ENCODE data around the gene TTLL1.
"Not testable (repeated sequence)": the region's sequence is repeated elsewhere in the genome, so short reads cannot be mapped to it uniquely, and the experiment has no call there.

Gene TTLL1

DNA sequence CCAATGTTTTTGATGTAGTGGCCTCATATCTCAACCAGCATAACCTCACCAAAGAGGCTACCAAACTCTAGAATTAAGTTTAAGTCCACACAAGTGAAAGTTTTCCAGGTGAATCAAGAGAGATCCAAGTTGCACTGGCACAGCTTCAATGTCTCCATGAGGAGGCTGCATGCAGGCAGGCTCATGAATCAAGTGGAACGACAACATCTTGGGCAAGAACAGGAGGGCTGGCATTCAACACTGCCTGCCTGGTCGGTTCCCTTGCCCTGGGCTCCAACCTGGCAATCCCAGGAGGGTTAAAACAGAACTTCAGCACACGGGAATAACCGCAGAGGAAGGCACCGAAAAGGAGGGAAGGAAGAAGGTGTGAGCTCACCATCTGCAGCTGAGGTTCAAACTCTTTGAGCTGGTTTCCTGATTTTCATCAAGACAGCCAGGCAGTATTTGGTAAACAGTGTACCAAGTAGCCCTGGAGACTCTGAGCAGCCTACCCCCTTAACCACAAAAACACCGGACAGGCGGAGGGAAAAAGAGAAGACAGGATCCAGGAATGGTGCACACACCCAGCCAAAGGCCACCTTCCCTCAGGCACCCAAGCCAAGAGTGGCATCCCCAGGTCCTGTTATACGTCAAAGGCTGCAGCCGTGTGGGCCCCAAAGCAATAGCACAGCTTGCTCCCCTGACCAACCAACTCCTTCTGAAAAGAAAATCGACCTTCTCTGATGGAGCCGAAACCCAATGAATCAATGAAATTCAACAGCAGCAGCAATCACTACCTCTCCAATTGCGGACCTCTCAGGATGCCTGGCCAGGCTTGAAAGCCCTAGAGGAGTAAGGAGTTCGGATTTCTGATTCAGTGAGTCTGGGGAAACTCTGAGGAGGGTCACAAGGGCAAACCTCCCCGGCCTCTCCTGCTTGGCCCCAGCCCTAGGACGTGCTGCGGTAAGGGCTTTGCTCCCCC is 75.6 kb downstream of the TTLL1 start:
- DNase-seq (ENCODE audit: low read depth) = no peak

DNA sequence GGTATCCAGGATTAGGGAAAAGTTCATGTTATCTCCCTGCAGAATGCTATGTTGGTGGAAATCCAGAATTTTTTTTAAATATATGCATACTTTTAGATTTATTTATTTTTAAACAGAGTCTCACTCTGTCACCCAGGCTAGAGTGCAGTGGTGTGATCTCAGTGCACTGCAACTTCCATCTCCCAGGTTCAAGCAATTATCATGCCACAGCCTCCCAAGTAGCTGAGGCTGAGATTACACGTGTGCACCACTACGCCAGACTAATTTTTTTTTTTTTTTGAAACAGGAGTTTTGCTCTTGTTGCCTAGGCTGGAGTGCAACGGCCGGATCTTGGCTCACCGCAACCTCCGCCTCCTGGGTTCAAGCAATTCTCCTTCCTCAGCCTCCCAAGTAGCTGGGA is 76.8 kb downstream of the TTLL1 start:
- DNase-seq (ENCODE audit: low read depth) = no peak

DNA sequence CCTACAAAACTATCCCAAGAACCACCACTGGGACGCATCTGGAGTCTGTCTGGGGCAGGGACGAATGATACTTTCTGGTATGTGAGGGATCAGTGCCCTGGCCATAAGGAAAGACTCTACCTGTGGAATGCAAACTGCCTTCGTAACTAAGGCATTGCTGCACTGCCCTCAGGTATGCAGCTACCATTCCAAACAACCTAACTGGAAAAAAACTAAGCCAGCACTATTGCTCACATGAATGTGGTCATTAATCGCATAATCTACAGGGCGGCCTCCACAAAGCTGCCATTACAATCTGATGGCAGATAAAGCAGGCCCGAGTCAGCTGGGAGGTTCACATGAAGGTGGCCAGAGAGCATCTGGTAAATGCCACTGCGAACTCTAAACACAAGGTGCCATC is 78.1 kb downstream of the TTLL1 start:
- DNase-seq (ENCODE audit: low read depth) = no peak

DNA sequence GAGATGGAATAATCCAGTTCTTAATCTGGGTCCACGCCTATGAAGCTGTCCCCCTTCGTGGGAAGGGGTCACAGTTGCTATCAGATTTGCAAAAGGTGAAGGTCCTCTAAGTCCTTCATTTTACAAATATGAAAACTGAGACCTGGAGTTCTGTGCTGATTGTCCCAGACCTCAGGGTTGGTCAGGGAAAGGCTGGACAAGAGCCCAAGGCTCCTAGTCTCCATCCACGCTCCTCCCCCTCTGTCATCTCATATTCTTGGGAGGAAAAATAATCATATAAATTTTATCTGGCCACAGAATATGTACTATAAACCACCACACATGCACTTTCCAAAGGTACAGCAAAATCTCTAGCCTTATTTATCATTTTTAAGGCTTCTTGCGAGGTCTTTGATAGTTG is 79.7 kb downstream of the TTLL1 start:
- DNase-seq (ENCODE audit: low read depth) = no peak

DNA sequence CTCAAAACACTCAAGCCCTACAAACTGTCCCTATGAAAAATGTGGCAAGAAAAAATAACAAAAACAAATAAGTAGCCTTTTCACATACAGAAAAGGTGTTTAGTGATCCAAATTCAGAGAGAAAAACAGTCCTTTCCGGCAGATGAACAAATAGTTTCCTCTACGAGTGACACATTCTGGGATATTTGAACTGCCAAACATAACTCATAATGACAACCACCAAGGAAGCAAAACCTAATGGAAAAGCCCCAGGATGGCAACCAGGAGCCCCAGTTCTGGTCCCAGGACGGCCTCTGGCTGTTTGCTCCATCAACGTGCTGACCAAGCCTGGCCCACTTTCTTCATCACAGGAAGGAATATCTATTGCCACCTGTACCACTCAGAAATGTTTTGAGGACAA is 80.3 kb downstream of the TTLL1 start:
- no peak for DNase-seq (ENCODE audit: low read depth)

DNA sequence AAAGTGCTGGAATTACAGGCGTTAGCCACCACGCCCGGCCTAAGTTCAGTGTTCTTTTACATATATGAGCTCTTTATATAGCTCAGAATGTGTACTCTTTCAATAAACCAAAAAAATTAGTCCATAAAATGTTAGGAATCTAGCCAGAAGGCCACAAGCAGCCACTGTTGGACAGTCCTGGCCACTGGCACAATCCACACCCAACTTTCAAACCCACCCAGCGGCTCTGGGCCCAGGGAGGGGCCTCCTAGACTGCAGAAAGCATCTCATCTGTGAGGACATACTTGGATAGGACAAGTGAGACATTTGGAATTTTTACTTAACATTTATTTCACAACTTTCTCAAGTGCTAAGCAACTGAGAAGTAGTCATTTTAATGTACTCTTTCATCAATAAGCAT is 80.7 kb downstream of the TTLL1 start:
- no peak for DNase-seq (ENCODE audit: low read depth)

DNA sequence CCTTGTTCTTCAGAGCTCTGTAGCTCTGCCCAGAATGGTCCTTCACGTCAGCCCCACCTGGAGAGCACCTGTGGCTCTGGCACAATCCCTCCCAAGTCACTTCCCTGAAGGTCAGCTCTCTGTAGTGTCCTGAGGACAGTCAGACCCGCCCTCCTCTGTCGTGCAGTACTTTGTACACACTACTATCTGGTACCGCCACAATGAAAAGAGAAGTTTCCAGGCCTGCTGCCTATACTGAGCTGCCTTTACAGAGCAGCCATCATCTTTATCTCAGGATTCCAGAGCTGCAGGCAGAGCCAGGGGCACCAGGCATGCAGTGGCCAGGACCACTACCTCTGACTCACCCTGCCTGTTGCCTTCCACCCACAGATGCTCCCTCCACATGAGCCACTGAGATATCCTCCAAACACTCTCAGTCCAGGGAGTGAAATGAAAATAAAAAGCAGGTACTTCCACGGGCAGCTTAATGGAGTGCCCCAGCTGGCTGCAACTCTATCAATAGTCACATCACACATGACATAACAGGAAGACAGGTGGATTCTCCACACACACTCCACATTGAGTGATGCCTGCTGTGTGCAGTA is 81.6 kb downstream of the TTLL1 start:
- no peak for DNase-seq (ENCODE audit: low read depth)

DNA sequence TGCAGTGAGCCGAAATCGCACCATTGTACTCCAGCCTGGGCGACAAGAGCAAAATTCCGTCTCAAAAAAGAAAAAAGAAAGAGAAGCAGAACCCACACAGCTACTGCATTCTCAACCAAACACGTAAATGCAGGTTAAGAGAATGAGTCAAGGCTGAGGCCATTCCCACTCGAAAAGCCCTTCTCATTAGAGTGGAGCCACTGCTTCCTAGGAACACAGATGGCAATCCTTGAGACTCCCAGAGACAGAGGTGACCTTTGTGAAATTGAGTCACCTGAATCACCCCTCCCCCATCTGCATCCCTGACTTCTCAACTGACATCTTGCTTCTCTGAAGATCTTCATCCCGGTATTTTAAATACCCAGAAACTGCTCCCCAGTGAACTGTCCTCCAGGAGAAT is 82.4 kb downstream of the TTLL1 start:
- no peak for DNase-seq (ENCODE audit: low read depth)

DNA sequence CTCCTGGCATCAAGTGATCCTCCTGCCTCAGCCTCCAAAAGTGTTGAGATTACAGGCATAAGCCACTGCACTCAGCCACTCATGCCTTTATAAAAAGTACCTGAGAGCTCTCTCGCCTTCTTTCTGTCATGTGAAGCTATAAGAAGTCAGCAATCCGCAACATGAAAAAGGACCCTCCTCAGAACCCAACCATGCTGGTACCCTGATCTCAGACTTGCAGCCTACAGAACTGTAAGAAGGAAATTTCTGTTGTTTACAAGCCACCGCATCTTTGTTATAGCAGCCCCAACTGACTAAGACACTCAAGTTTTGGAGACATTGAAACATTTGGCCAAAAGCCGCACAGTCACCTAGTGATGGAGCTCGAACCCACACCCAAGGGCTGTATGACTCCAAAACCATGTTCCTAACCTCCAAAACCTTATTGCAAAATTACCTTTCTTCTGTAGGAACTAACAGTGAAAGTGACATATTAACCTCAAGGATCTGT is 83.1 kb downstream of the TTLL1 start:
- no peak for DNase-seq (ENCODE audit: low read depth)

DNA sequence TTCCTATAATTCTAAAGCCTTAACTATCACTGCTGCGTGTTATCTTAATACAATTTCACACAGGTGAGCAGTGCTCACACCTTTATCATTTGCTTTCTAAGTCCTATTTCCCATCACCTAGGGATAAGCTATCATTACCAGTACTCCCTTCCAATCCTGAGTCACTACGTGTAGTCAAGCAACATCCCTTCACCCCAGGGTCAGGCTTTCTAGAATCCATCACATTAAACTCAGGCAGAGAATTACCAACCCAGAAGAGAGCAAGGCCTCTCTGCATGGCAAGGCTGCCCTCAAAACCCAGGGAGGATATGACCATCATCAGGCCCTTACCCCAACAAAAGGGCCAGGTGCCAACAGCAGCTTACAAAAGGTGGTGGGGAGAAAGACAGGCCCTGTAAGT is 84.1 kb downstream of the TTLL1 start:
- no peak for DNase-seq (ENCODE audit: low read depth)

DNA sequence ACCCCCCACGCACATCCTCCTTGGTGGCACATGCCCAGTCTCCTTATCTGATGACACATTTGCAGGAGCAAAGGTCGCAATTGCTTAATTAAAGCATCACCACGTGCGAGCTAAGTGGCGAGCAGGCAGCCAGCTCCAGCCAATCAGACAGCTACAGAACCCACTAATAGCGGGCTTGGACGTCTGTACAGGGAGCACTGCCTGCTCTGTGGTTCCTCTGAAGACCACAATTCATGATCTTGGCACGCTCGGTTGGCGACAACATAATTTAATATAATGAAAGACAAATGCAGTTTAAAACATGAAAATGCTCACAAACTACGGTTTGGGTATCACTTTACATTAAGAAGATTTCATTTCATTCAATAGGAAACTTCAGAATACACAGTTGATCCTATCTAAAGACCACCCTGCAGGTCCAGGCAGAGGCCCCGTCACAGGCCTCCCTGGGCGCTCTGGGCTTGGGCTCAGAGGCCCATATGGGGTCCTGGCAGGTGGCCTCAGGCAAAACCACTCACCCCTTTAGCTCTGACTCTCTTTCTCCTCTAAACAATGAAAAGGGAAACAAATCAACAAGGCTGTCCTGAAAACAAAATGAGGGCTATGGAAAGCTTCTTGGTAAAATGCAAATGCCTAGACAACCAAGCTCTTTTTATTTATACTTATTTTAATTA is 84.7 kb downstream of the TTLL1 start:
- no peak for DNase-seq (ENCODE audit: low read depth)

DNA sequence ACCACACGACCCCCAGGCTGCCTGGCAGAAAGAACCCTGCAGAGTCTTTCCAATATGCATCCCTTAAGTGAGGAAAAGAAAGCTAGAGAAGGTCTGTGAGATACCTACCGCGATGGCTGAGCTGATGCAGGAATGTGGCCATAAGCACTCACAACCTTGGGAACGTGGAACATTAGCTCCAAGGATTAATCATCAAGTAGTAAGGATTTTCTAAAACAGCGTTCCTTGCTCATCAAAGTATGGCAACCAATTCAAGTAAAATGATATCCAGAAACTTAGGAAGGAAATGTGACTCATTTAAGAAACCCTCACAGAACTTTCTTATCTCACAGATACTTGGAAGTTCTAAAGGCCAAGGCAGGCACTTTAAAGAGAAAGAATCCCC is 87.0 kb downstream of the TTLL1 start:
- no peak for DNase-seq (ENCODE audit: low read depth)

DNA sequence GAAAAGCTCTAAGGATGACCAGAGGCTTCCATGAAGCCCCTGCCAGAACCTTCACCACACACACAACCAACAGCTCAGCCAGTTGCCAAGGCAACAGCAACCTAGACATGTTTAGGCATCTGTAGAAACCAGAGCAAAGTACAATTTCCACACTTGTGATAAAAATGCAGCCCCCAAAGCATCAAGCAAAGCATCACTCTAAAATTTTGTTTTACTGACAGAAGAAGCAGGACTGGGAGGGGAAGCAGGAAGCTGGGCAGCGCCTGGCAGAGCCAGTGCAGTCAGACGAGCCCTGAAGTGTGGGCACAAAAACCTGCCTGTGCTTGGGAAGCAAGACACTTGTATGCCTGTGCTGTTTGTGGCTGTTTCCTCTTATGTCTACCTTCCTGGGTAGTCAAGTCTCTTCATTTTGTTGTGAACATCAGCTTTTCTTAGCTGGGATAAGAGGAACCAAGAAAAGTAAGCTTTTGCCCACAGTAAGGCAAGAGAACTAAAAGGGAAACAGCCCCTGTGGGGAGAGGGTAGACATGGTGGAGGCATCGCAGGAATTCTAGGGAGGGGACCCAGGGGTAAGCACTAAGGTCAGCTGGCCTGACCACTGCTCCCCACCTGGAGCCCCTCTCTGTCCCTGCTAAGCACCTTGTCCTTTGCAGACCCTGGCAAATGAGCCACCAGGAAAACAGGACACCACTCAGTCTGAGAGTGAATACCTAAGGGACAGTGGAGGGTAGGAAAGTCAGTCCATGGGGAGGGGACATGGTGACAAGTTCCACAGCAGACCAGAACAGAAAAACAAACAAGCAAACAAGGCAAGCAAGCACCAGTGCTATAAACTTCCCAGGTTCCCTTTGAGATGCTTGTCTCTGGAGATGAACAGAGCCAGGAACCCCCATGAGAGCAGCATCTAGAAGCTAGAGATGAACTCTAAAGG is 87.7 kb downstream of the TTLL1 start:
- DNase-seq (ENCODE audit: low read depth) = peak; percentile 61

DNA sequence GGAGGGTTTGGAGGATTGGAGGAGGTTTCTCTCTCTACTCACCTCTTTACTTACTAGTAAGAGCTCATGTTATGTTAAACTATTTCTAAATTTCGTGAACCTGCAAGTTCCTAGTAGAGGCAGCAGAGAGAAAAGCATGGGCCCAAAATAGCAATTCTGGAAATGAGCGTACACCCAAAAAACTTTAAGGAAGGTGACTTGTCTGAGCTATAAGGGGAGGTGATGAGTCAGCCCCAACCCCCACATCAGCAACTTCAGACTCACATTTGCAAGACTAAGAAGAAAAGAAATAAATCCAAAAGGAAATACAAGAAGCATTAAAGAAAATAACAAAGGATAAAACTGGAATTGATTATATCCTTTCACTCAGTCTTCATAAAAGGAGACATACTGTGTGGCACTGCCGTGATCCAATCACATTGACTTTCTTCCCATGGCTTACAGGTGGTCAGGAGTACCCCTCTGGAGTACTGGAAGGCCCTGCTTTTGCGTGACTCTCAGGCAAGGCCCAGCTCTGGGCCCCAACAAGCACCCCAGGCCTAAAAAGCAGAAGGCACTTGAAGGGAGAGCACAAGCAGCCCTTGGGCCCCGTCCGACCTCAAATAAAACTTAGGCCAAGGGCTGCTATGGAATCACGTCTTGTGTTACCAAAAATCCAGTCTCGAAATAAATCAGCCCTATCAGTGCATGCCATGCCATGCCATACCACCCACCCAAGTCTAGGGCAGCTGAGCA is 88.6 kb downstream of the TTLL1 start:
- no peak for DNase-seq (ENCODE audit: low read depth)

DNA sequence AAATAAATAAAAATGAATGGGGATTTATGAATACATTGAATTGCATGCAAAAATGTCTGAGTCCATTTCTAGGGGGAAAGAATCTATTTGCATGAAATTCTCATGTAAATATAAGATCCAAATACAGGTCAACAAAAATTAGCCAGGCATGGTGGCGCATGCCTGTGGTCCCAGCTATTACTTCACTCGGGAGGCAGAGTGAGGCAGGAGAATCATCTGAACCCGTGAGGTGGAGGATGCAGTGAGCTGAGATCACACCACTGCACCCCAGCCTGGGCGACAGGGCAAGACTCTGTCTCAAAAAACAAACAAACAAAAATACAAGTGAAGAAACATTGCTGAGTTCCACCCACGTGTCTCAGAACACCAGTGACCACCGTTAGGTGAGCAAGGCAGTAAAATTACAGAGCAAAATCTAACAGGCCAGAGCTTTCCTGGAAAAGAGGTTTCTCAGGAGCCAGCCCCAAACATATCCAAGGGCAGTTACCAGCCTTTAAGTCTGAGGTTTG is 91.6 kb downstream of the TTLL1 start:
- DNase-seq (ENCODE audit: low read depth) = no peak

DNA sequence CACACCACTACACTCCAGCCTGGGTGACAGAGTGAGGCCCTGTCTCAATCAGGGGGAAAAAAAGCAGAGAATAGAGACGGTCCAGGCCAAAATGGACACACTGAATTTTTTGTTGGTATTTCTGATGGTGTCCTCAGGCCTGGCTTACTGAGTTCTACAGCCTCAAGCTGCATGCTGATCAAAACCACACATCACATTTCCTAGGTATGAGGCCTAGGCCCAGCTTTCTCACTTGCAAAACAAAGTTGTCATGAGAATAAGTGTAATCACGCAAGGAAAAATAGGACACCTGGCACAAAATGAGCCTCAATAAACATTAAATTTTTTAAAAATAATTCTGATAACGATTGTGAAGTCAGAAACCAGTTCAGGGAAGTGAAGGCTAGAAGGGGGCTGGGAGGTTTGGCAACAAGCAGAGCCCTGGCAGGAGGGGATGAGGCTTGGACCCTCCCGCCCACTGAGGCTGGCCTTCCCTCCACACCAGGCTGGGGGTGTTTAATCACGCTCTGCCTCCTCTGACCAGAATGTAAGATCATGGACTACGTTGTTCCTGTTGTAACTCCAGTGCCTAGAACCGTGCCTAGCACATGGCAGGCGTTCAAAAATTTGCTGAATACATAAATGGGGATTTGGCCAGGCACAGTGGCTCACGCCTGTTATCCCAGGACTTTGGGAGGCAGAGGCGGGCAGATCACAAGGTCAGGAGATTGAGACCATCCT is 92.4 kb downstream of the TTLL1 start:
- DNase-seq (ENCODE audit: low read depth) = no peak

DNA sequence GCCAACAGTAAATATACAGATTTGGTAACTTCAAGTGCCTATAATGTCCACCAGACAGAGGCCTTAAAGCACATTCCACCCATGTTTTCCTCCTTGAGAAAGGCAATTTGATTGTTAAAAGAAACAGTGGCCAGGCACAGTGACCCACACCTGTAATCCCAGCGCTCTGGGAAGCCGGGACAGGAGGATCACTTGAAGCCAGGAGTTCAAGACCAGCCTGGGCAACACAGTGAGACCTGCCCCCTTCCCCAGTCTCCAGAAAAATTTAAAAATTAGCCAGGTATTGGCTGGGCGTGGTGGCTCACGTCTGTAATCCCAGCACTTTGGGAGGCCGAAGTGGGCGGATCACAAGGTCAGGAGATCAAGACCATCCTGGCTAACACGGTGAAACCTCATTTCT is 93.5 kb downstream of the TTLL1 start:
- not testable (repeated sequence) for DNase-seq (ENCODE audit: low read depth)

DNA sequence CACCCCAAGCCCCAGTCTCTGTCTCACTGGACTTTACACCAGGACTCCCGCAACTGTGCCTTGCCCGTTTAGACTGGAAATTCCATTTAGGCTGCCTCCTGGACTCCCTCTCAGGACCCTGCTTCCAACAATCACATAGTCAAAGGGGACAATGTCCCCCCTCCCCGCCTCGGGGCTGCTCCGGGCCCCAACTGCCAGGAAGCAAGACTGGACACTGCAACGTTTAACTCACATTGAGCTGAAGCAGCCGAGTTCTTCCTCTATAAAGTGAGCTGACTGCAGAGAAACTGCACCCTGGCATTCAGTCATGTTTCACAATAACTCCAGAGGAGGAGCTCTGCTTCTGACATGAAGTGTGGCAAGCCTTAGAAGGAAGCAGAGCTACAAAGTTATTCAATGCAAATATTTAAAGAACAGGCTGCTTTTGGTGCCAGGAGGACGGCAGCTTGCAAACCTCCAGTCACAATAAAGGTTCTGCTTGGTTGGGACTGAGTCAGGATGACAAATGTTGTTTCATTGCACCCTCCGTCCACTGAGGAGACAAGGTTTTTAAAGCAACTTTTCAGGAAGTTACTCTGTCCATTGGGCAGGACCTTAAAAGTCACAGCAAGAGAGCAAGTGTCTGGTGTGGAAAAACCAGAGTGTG is 94.2 kb downstream of the TTLL1 start:
- peak; percentile 86 for DNase-seq (ENCODE audit: low read depth)

DNA sequence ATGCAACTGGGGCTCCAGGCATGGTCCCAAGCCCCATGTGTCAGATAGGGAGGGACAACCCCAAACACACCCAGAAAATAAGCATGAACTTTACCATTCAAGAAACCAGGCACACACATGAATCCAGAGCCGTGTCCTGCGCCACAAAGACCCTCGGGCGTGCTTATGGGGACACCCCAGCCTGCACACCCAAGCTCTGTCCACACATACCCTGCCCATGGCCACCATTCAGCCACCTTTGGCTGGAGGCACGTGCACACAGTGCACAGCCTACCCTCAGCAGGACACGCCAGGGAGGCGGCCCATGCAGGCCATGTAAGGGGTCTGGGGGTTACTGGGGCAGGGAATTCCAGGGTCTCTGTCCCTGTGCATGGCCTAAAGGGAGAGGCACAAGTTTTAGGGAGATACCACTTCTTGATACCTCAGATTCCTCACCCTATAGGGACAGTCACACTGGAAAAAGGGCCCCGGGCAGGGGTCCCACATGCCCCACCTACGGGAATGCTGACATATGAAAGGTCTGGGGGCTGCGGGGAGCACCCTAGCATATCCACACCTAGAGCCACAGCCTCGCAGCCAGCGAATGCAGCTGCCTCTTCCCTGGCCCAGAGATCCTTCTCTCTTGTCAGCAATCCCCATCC is 94.8 kb downstream of the TTLL1 start:
- no peak for DNase-seq (ENCODE audit: low read depth)

All from fibroblast of the conjunctiva (primary cell).